ENCODE results near the gene EGLN3.

DNA sequence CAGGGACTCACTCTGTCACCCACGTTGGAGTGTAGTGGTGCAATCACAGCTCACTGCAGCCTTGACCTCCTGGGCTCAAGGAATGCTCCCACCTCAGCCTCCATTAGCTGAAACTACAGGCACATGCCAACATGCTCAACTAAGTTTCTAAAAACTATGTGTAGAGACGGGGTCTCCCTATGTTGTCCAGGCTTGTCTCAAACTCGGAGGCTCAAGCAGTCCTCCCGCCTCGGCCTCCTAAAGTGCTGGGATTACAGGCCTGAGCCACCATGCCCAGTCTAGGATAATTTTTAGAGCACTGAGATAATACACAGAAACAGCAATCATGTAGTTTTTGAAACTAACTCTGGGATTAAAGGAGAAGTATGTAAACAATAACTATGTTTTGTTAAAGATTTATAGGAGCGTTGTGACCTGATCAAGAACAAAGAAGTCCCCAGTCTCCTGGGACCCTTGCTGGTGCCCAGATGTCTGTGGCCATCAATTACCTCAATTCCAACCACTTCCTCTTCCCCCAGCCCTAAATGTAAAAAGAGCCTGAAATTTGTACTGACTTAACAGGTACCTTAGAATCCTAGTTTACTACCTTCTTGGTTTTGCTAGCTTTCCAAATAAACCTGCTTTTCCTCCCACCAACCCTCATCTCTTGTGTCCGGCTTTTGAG is 28.9 kb upstream of the EGLN3 start:
- TF ChIP-seq ZNF652 (CRISPR knock-in tag; IDR thresholded peaks at IDR 0.05; ENCODE audit: borderline replicate concordance, low read depth) = no peak
- TF ChIP-seq MIER2 (CRISPR knock-in tag; IDR thresholded peaks at IDR 0.05) = no peak
